ENCODE data around the gene CAPN5.

- TF ChIP-seq CTCF (IDR thresholded peaks at IDR 0.05; ENCODE audit: low read depth, low read length, missing input control) (no peak), GABPA (IDR thresholded peaks at IDR 0.05 in 1 of 2, conservative IDR thresholded peaks at IDR 0.05 in 1 of 2) (no peak), ATF3 (IDR thresholded peaks at IDR 0.05) (no peak), RAD21 (IDR thresholded peaks at IDR 0.05) (no peak), REST (IDR thresholded peaks at IDR 0.05) (no peak), YY1 (IDR thresholded peaks at IDR 0.05) (no peak), SP1 (IDR thresholded peaks at IDR 0.05) (no peak), JUND (IDR thresholded peaks at IDR 0.05) (no peak), TAF1 (conservative IDR thresholded peaks at IDR 0.05) (no peak), MAX (IDR thresholded peaks at IDR 0.05) (no peak), ZBTB33 (IDR thresholded peaks at IDR 0.05) (no peak)
Measured at GRCh38 chr11:77111277-77111676, 44.5 kb downstream of the CAPN5 start.

Measured in liver (tissue), 3 donors.